Aorta (tissue), 5 donors: Measurements from ENCODE around the gene ZAR1L. TPM values are rescaled to one million over a fixed set of nuclear protein-coding genes. Genes with fewer than 3 reads are reported as not detected.

Experiments
- ATAC-seq: fragments of 200-7000 bp; cut with Tn5 transposase; one replicate; pipeline ENCODE4 v1.9.1; 2022; ENCODE audit warnings: moderate library complexity; ENCODE audit not compliant: low FRiP score
- DNase-seq, 2 donors: peaks; one replicate each; pipeline ENCODE4 v3.0.0-alpha.2; 2020
- H3K27ac ChIP-seq, 2 donors: one replicate each; pipeline ENCODE4 v1.5.1; 2013; ENCODE audit warnings: low read length in 2 of 2, mild to moderate bottlenecking in 2 of 2, moderate library complexity in 2 of 2, control low read depth in 1 of 2, inconsistent platforms in 1 of 2, low read depth in 1 of 2
- H3K27me3 ChIP-seq, 2 donors: one replicate each; pipeline ENCODE4 v1.6.1; 2013; ENCODE audit warnings: control low read depth in 1 of 2, low read length in 1 of 2, mild to moderate bottlenecking in 1 of 2, moderate library complexity in 1 of 2; ENCODE audit not compliant: insufficient read depth in 2 of 2, control insufficient read depth in 1 of 2
- H3K36me3 ChIP-seq, 2 donors: one replicate each; pipeline ENCODE4 v1.6.1; 2013; ENCODE audit warnings: control low read depth in 1 of 2, low read length in 1 of 2, mild to moderate bottlenecking in 1 of 2; ENCODE audit not compliant: insufficient read depth in 2 of 2, control insufficient read depth in 1 of 2
- H3K4me1 ChIP-seq, 2 donors: one replicate each; pipeline ENCODE4 v1.6.1; 2013; ENCODE audit warnings: low read length in 2 of 2, control low read depth in 1 of 2, mild to moderate bottlenecking in 1 of 2, moderate library complexity in 1 of 2; ENCODE audit not compliant: insufficient read depth in 2 of 2, control insufficient read depth in 1 of 2
- H3K4me3 ChIP-seq, 2 donors: one replicate each; pipeline ENCODE4 v1.5.1; 2013; ENCODE audit warnings: low read length in 2 of 2, control low read depth in 1 of 2, mild to moderate bottlenecking in 1 of 2
- H3K9me3 ChIP-seq: one replicate; pipeline ENCODE4 v1.6.1; 2013; ENCODE audit warnings: mild to moderate bottlenecking, low read length; ENCODE audit not compliant: control insufficient read depth
- WGBS, 2 donors: extraction: QIAGEN DNeasy Blood & Tissue Kit; methylation state at CpG; one replicate each; pipeline ENCODE4 v1.1.7; 2013; 5-methylcytosine and 5-hydroxymethylcytosine counted together
- intact Hi-C, 2 donors: fragments of 100-400 bp; cut with DNase I; formaldehyde crosslinking; loops; one replicate each; pipeline versions ENCODE4 v1.14.2 to v1.15.0; 2022
- polyA plus RNA-seq, 2 donors: library from polyadenylated mRNA; stranded (reverse); fragments of 200-250 nt; gene quantifications; one replicate each; pipeline ENCODE4 v1.2.3, GENCODE V29; 2013
- total RNA-seq, 2 donors: library from RNA; stranded (reverse); fragmentation: NEBNext Ultra II Directional; extraction: Animal tissue kit (Norgen Biotek cat#: 25700); gene quantifications; one replicate each; pipeline ENCODE4 v1.2.1, GENCODE V29; 2021
- donor health status: healthy with polysubstance abuse.
- donor health status: Bipolar disorder and iron deficiency.
- donor health status: DM: no; HTN: no; CAD: no.
- donor health status: DM: no; HTN: no; CAD: no.
- donor health status: DM: yes; HTN: yes; CAD: no.

ZAR1L gene
- total and polyA plus RNA-seq, 4 donors, result not detected

DNA sequence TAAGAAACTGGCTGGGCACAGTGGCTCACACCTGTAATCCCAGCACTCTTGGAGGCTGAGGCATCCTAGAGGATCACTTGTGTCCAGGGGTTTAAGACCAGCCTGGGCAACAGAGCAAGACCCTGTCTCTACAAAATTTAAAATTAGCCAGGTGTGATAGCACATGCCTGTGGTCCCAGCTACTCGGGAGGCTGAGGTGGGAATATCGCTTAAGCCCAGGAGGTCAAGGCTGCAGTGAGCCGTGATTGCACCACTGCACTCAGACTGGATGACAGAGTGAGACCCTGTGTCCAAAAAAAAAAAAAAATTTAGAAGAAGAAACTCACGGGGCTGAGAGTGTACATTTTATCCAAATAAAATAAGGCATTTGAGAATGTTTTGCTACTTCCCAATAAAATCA lies 58.9 kb downstream of the ZAR1L start:
- peak overlapping the region; percentile 84 to 89 for H3K4me3 ChIP-seq
- peak overlapping the region; percentile 80 to 94 for H3K27ac ChIP-seq
- H3K36me3 ChIP-seq, result no peaks in the 10 kb centered on the region
- DNase-seq (no peak), ATAC-seq (no peak)
- WGBS, 2 donors, result 30 to 32% methylated on average over 4 of the region's 4 CpGs
- H3K9me3 ChIP-seq, result no peaks in the 10 kb centered on the region
- no peaks in the 10 kb centered on the region for H3K27me3 ChIP-seq
- H3K4me1 ChIP-seq, result peaks cover 0 to 6% of the 10 kb centered on the region in 2 donors
- intact Hi-C loops, result no loop called here

DNA sequence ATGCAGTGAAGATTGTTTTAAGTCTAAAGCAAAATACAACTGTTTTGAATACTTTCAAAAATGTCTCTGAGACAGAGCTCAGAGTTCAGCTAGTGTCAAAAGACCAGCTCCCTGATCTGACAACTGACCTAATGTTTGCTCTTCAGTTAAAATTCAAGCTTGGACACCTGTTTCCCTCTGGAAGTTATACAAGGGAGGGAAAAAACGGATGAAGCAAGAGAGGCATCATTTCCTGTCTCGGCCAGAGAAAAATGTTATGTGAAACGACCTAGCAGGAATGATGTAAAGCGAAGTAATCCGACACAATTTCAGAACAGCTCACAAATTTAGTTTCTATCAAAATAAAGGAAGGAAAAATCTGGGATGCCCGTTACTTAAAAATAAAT lies 59.4 kb downstream of the ZAR1L start:
- Histone ChIP-seq H3K27ac (peak overlapping the region; percentile 80 to 94), H3K4me3 (peak overlapping the region; percentile 84 to 89), H3K9me3 (no peaks in the 10 kb centered on the region), H3K4me1 (peaks cover 0 to 6% of the 10 kb centered on the region in 2 donors), H3K36me3 (no peaks in the 10 kb centered on the region), H3K27me3 (no peaks in the 10 kb centered on the region)
- 12 to 15% methylated on average over 6 of the region's 6 CpGs for WGBS, 2 donors
- intact Hi-C loops, result no loop called here
- ATAC-seq, result no peak
- DNase-seq, result no peak

DNA sequence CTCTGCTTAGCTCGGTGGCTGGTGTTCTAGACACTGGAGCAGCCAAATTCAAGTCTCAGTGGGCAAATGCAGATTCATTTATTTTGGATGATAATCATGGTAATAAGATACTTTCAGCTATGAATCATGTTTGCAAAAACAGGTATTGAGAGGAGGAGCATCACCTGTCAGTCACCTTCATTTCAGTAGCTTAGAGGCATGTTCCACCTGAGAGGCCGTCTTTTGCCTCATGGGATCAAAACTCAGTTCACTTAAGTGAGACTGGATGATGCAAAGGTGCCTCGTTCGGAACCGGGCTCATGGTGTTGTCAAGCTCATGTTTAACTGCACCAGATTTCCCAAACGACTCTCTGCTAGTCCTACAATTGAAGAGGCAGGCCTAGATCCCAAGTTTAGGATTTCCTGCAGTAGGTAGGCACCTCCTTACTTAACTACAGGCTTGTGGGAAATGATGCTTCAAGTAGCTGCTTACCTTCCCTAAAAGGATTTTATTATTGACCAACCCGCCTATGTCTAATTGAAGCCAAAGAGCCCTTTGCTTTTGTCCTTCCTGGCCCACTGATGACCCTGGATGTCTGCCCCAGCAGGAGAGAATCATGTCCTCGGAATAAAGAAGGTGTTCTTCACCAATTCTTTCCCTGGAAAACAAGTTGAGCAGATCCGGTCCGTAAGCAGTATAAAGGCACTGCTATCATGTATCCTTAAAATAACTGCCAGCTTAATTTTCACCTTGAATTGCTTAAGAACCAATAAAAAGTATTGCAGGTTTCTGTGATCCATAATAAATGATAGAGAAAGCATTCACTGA lies 60.0 kb downstream of the ZAR1L start:
- H3K4me1 ChIP-seq, result peaks cover 0 to 6% of the 10 kb centered on the region in 2 donors
- peaks cover 0 to 2% of the 10 kb centered on the region in 2 donors for H3K36me3 ChIP-seq
- H3K27me3 ChIP-seq, result no peaks in the 10 kb centered on the region
- WGBS, 2 donors, result 10 to 11% methylated on average over 10 of the region's 10 CpGs
- H3K9me3 ChIP-seq, result no peaks in the 10 kb centered on the region
- intact Hi-C loops, result no loop called here
- DNase-seq, result no peak
- peak overlapping the region; percentile 93 to 94 for H3K27ac ChIP-seq
- ATAC-seq, result no peak
- peak overlapping the region; percentile 84 to 89 for H3K4me3 ChIP-seq

DNA sequence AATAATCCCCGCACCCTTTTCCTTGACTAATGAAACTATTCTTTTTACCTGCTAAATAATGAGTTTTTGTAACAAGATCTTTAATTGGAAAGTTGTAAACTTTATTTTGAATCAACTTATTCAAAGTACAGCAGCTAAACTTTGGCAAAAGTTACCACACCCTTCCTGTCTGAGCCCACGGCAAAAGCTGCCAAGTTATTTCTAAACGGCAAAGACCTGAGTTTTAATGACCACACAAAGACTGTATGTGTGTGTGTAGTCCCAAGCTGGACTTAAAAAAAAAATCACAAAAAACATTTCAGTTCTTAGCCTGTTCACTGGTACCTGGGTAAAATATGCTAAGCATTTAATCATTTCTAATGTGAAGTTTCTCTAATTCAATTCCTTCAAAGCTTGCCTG lies 60.7 kb downstream of the ZAR1L start:
- peaks cover 0 to 6% of the 10 kb centered on the region in 2 donors for H3K4me1 ChIP-seq
- intact Hi-C loops, result no loop called here
- H3K27ac ChIP-seq, result peak overlapping the region; percentile 93 to 94
- H3K4me3 ChIP-seq, result peak overlapping the region; percentile 84 to 89
- WGBS, 2 donors, result 5 to 9% methylated on average over 3 of the region's 3 CpGs
- DNase-seq, result no peak
- ATAC-seq, result peak; percentile 45
- H3K9me3 ChIP-seq, result no peaks in the 10 kb centered on the region
- peaks cover 0 to 2% of the 10 kb centered on the region in 2 donors for H3K36me3 ChIP-seq
- no peaks in the 10 kb centered on the region for H3K27me3 ChIP-seq

DNA sequence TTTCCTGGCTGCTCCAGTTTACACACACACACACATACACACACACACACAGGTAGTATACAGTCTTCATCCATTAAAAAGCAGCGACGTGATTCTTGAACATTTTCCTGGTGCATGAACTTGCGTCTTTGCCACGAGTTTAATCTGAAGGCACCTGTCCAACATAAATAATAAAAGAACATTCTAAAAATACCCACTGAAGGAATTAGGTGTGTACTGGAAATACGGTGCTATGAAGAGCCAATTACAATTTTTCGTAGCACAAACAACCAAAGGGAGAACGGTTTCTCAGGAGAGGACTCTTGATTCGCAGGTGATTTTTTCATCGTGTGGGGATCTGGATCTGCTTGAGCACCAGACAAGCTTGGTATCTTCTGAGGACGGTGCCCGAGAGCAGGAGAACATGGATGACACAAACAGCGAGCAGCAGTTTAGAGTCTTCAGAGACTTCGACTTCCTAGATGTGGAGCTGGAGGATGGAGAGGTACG lies 61.2 kb downstream of the ZAR1L start:
- Histone ChIP-seq H3K36me3 (peaks cover 0 to 3% of the 10 kb centered on the region in 2 donors), H3K4me1 (peaks cover 0 to 3% of the 10 kb centered on the region in 2 donors), H3K27me3 (no peaks in the 10 kb centered on the region), H3K4me3 (peak overlapping the region; percentile 84 to 89), H3K9me3 (no peaks in the 10 kb centered on the region), H3K27ac (peak overlapping the region; percentile 61 to 82)
- DNase-seq (no peak), ATAC-seq (peak; percentile 67)
- 2 to 7% methylated on average over 14 of the region's 14 CpGs for WGBS, 2 donors
- intact Hi-C loops, result no loop called here

Other genes with a start within 250 kb of the ZAR1L start
- 1 to 10 TPM; 3.2 to 4.3 TPM for gene BRCA2, start 145 bp upstream of the ZAR1L start, total RNA-seq
- gene BRCA2, start 145 bp upstream of the ZAR1L start, polyA plus RNA-seq, result under 1 TPM; 0.26 to 0.38 TPM
- gene N4BP2L1, start 112.8 kb upstream of the ZAR1L start, total RNA-seq, result 10 to 100 TPM; 18.2 to 32.2 TPM
- 10 to 100 TPM; 13.3 to 33.7 TPM for gene N4BP2L1, start 112.8 kb upstream of the ZAR1L start, polyA plus RNA-seq
- gene N4BP2L2, start 223.4 kb upstream of the ZAR1L start, total RNA-seq, result 100 to 1,000 TPM; 191 to 239 TPM
- gene N4BP2L2, start 223.4 kb upstream of the ZAR1L start, polyA plus RNA-seq, result 100 to 1,000 TPM in 1 of 2 donors, 10 to 100 TPM in 1; 45.5 to 115 TPM